IMR-90 (cell line): ENCODE results near the gene BCHE. TPM values are rescaled to one million over a fixed set of nuclear protein-coding genes. Genes with fewer than 3 reads are reported as not detected.

Source experiments
- ATAC-seq: fragments of 200-7000 bp; cut with Tn5 transposase; 2 replicates; pipeline ENCODE4 v1.9.1; 2020; ENCODE audit warnings: low read depth, mild to moderate bottlenecking, moderate library complexity
- BruUV-seq: library from RNA; stranded (reverse); fragments of 400-500 nt; replicated peaks from 2 replicates; lab custom pipeline; 2021; lab: Mats Ljungman, UMichigan
- CTCF ChIA-PET: fragments of 300-600 bp; formaldehyde crosslinking; extraction: SDS; loops from one replicate; lab custom pipeline; 2021; ENCODE audit warnings: antibody characterized with exemption; lab: Yijun Ruan, JAX
- POLR2A ChIA-PET: fragments of 300-600 bp; sonication (Branson Sonifier 250); formaldehyde crosslinking; loops from one replicate; lab custom pipeline; 2022; ENCODE audit warnings: antibody characterized with exemption; ENCODE audit not compliant: unreplicated experiment; lab: Charles Lee
- DNase-seq: peaks from one replicate; pipeline ENCODE4 v3.0.0; 2013
- H2AFZ ChIP-seq: replicated peaks from 2 replicates; pipeline ENCODE3; 2013; ENCODE audit warnings: low read length, mild to moderate bottlenecking; ENCODE audit not compliant: poor library complexity
- H2AK5ac ChIP-seq: 2 replicates; pipeline ENCODE4 v1.6.1; 2013; ENCODE audit warnings: low read depth, low read length, inconsistent platforms
- H2AK9ac ChIP-seq: replicated peaks from 2 replicates; pipeline ENCODE3; 2013; ENCODE audit warnings: mild to moderate bottlenecking, low read depth, low read length, moderate library complexity; ENCODE audit not compliant: poor library complexity
- H2BK120ac ChIP-seq: 2 replicates; pipeline ENCODE4 v1.6.1; 2013; ENCODE audit warnings: low read depth, low read length, inconsistent platforms
- H2BK15ac ChIP-seq: 3 replicates; pipeline ENCODE4 v1.6.1; 2013; ENCODE audit warnings: low read depth, low read length, inconsistent platforms
- H2BK20ac ChIP-seq: 2 replicates; pipeline ENCODE4 v1.6.1; 2013; ENCODE audit warnings: low read depth, mild to moderate bottlenecking, inconsistent platforms, low read length, moderate library complexity
- H2BK5ac ChIP-seq: 2 replicates; pipeline ENCODE4 v1.6.1; 2013; ENCODE audit warnings: mild to moderate bottlenecking, low read depth, low read length, inconsistent platforms; ENCODE audit not compliant: poor library complexity, severe bottlenecking
- H3K14ac ChIP-seq: replicated peaks from 2 replicates; pipeline ENCODE4 v1.6.1; 2013; ENCODE audit warnings: low read depth, low read length, inconsistent platforms
- H3K18ac ChIP-seq: 2 replicates; pipeline ENCODE4 v1.6.1; 2013; ENCODE audit warnings: low read depth, low read length, control low read depth
- H3K23ac ChIP-seq: 2 replicates; pipeline ENCODE4 v1.6.1; 2013; ENCODE audit warnings: low read depth, low read length, inconsistent platforms
- H3K27ac ChIP-seq: 2 replicates; pipeline ENCODE4 v1.5.1; 2013; ENCODE audit warnings: mild to moderate bottlenecking, control low read depth, low read length; ENCODE audit not compliant: insufficient read depth
- H3K27me3 ChIP-seq: 2 replicates; pipeline ENCODE4 v1.6.1; 2013; ENCODE audit warnings: low read length; ENCODE audit not compliant: control insufficient read depth, insufficient read depth
- H3K36me3 ChIP-seq: 2 replicates; pipeline ENCODE4 v1.6.1; 2013; ENCODE audit warnings: low read length, mixed read lengths; ENCODE audit not compliant: control insufficient read depth, insufficient read depth
- H3K4ac ChIP-seq: 2 replicates; pipeline ENCODE4 v1.6.1; 2013; ENCODE audit warnings: low read depth, low read length, inconsistent platforms
- H3K4me1 ChIP-seq: 2 replicates; pipeline ENCODE4 v1.6.1; 2013; ENCODE audit warnings: low read length, mixed read lengths; ENCODE audit not compliant: control insufficient read depth, insufficient read depth
- H3K4me2 ChIP-seq: 2 replicates; pipeline ENCODE4 v1.6.1; 2013; ENCODE audit warnings: low read depth, mild to moderate bottlenecking, control low read depth, low read length, moderate library complexity
- H3K4me3 ChIP-seq: 2 replicates; pipeline ENCODE4 v1.5.1; 2013; ENCODE audit warnings: low read depth, mild to moderate bottlenecking, control low read depth, low read length, moderate library complexity; ENCODE audit not compliant: insufficient read depth
- H3K56ac ChIP-seq: 2 replicates; pipeline ENCODE4 v1.6.1; 2013; ENCODE audit warnings: low read length, inconsistent platforms; ENCODE audit not compliant: insufficient read depth; ENCODE audit errors: extremely low read depth
- H3K79me1 ChIP-seq, 2 experiments: 2 replicates each; pipeline ENCODE4 v1.6.1; 2013; ENCODE audit warnings: low read length in 2 of 2, inconsistent platforms in 1 of 2, low read depth in 1 of 2
- H3K9ac ChIP-seq: 2 replicates; pipeline ENCODE4 v1.6.1; 2013; ENCODE audit warnings: low read depth, low read length, control low read depth
- H3K9me1 ChIP-seq: 2 replicates; pipeline ENCODE4 v1.6.1; 2013; ENCODE audit warnings: low read length, inconsistent platforms; ENCODE audit not compliant: insufficient read depth
- H3K9me3 ChIP-seq: 2 replicates; pipeline ENCODE4 v1.6.1; 2013; ENCODE audit warnings: low read length; ENCODE audit not compliant: control insufficient read depth, insufficient read depth
- H4K20me1 ChIP-seq: 2 replicates; pipeline ENCODE4 v1.6.1; 2013; ENCODE audit warnings: low read length, inconsistent platforms; ENCODE audit not compliant: insufficient read depth
- H4K5ac ChIP-seq: 2 replicates; pipeline ENCODE4 v1.6.1; 2013; ENCODE audit warnings: mild to moderate bottlenecking, low read depth, low read length, control low read depth
- H4K8ac ChIP-seq, 2 experiments: 2 replicates each; pipeline ENCODE4 v1.6.1; 2013; ENCODE audit warnings: low read depth in 2 of 2, low read length in 2 of 2, control low read depth in 1 of 2, inconsistent platforms in 1 of 2
- H4K91ac ChIP-seq: 2 replicates; pipeline ENCODE4 v1.6.1; 2013; ENCODE audit warnings: low read depth, low read length, inconsistent platforms; ENCODE audit not compliant: insufficient read depth
- BHLHE40 ChIP-seq: fragments of 150-350 bp; IDR thresholded peaks from 2 replicates; pipeline ENCODE4 v1.6.1; 2016; ENCODE audit warnings: mild to moderate bottlenecking, low read depth, low read length
- CEBPB ChIP-seq: IDR thresholded peaks from 2 replicates; pipeline ENCODE4 v1.6.1; 2012; ENCODE audit warnings: low read depth, low read length, improper control_type of control experiment
- CHD1 ChIP-seq: IDR thresholded peaks from 2 replicates; pipeline ENCODE4 v1.6.1; 2012; ENCODE audit warnings: low read depth, low read length, improper control_type of control experiment
- ELK1 ChIP-seq: fragments of 150-350 bp; IDR thresholded peaks from 2 replicates; pipeline ENCODE4 v1.6.1; 2016; ENCODE audit warnings: low read depth, mild to moderate bottlenecking, low read length, moderate library complexity, borderline replicate concordance
- FOS ChIP-seq: fragments of 150-350 bp; IDR thresholded peaks from 2 replicates; pipeline ENCODE4 v1.6.1; 2016; ENCODE audit warnings: low read depth, low read length
- MAFK ChIP-seq: IDR thresholded peaks from 2 replicates; pipeline ENCODE4 v1.6.1; 2012; ENCODE audit warnings: low read depth, low read length, improper control_type of control experiment
- MAZ ChIP-seq: IDR thresholded peaks from 2 replicates; pipeline ENCODE4 v1.6.1; 2012; ENCODE audit warnings: low read depth, mild to moderate bottlenecking, low read length, improper control_type of control experiment, moderate library complexity, borderline replicate concordance
- RAD21 ChIP-seq: IDR thresholded peaks from 2 replicates; pipeline ENCODE4 v1.6.1; 2012; ENCODE audit warnings: low read length, improper control_type of control experiment
- RCOR1 ChIP-seq: IDR thresholded peaks from 2 replicates; pipeline ENCODE4 v1.6.1; 2012; ENCODE audit warnings: mild to moderate bottlenecking, low read length, improper control_type of control experiment; ENCODE audit not compliant: insufficient replicate concordance
- RFX5 ChIP-seq: IDR thresholded peaks from 2 replicates; pipeline ENCODE4 v1.8.0; 2012; ENCODE audit warnings: low read depth, mild to moderate bottlenecking, low read length, moderate library complexity
- WGBS, 2 experiments: methylation state at CpG; one replicate each; pipeline versions ENCODE4 v1.1.5 to v1.1.7; 2013; ENCODE audit warnings: missing lambda C conversion rate in 2 of 2; ENCODE audit not compliant: insufficient read length in 1 of 2; ENCODE audit errors: extremely low coverage in 2 of 2; 5-methylcytosine and 5-hydroxymethylcytosine counted together
- dilution Hi-C: fragments of 300-500 bp; cut with HindIII; formaldehyde crosslinking; loops from one replicate; pipeline ENCODE4 v1.14.3; 2018; ENCODE audit warnings: low sequenced_read_pairs; ENCODE audit not compliant: unreplicated experiment
- in situ Hi-C: fragments of 300-500 bp; cut with MboI; formaldehyde crosslinking; loops from 3 replicates; pipeline ENCODE4 v1.14.3; 2019; ENCODE audit warnings: low sequenced_read_pairs, inconsistent platforms, mixed read lengths
- intact Hi-C: fragments of 100-400 bp; cut with micrococcal nuclease; formaldehyde crosslinking; loops from 2 replicates; pipeline ENCODE4 v1.10.0; 2022
- polyA plus RNA-seq, 3 experiments: library from polyadenylated mRNA; depleted of rRNA; stranded (reverse); fragments of >200 nt; gene quantifications; 2 replicates each; pipeline ENCODE4 v1.2.3, GENCODE V29; 2012; ENCODE audit warnings: low replicate concordance in 1 of 3
- total RNA-seq: library from RNA; depleted of rRNA; stranded (reverse); fragments of >200 nt; gene quantifications from 2 replicates; pipeline ENCODE4 v1.2.3, GENCODE V29; 2012
- TF ChIP-seq, protein P1 (sequence below): fragments of 150-350 bp; IDR thresholded peaks from 2 replicates; pipeline ENCODE4 v1.6.1; 2017; ENCODE audit warnings: mild to moderate bottlenecking, antibody characterized with exemption, low read length, low read depth

Gene BCHE
- total and polyA plus RNA-seq, 2 of the 4 experiments (the other 2 are of a cell fraction): 1.5 to 1.6 TPM

- no peak overlapping the region for H3K14ac ChIP-seq
- no peak overlapping the region for H2BK15ac ChIP-seq
- no peaks in the 10 kb centered on the region for H4K20me1 ChIP-seq
- peaks cover 2% of the 10 kb centered on the region; the same call in 1 of the 2 replicates for H3K9me3 ChIP-seq
- no peak overlapping the region for H2AFZ ChIP-seq
- H3K79me1 ChIP-seq: no peaks in the 10 kb centered on the region
- H2AK9ac ChIP-seq: no peak overlapping the region
- no peak overlapping the region for H3K23ac ChIP-seq
- ATAC-seq: no peak
- no peak for DNase-seq
- H2AK5ac ChIP-seq: no peak overlapping the region
- H2BK120ac ChIP-seq: no peak overlapping the region
- H2BK20ac ChIP-seq: no peak overlapping the region
- TF ChIP-seq, protein P1, sequence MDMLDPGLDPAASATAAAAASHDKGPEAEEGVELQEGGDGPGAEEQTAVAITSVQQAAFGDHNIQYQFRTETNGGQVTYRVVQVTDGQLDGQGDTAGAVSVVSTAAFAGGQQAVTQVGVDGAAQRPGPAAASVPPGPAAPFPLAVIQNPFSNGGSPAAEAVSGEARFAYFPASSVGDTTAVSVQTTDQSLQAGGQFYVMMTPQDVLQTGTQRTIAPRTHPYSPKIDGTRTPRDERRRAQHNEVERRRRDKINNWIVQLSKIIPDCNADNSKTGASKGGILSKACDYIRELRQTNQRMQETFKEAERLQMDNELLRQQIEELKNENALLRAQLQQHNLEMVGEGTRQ: no peak
- TF ChIP-seq RAD21: no peak
- no peak for TF ChIP-seq CEBPB
- TF ChIP-seq FOS: no peak
- TF ChIP-seq MAFK: no peak
- no peak for TF ChIP-seq BHLHE40
- no peak for TF ChIP-seq ELK1
- no peak for TF ChIP-seq MAZ
- no peak for TF ChIP-seq RFX5
- TF ChIP-seq RCOR1: no peak
- no peak for TF ChIP-seq CHD1
- H3K9me1 ChIP-seq: no peaks in the 10 kb centered on the region
- no peak overlapping the region for H2BK5ac ChIP-seq
- in situ Hi-C loops (no loop called here), dilution Hi-C loops (no loop called here), intact Hi-C loops (no loop called here)
- H3K4me1 ChIP-seq: no peaks in the 10 kb centered on the region
- H3K27ac ChIP-seq: no peak overlapping the region
- no peak overlapping the region for H3K4ac ChIP-seq
- no peak overlapping the region for H4K5ac ChIP-seq
- CTCF ChIA-PET: no interaction called here
- no peak overlapping the region for H4K91ac ChIP-seq
- WGBS, 2 experiments: no CpG with 5 or more reads among the region's 1 CpG
- no peaks in the 10 kb centered on the region for H3K27me3 ChIP-seq
- no peak overlapping the region for H4K8ac ChIP-seq
- no peak overlapping the region for H3K9ac ChIP-seq
- H3K18ac ChIP-seq: no peak overlapping the region
- no peak overlapping the region for H3K4me2 ChIP-seq
- H3K4me3 ChIP-seq: no peak overlapping the region
- no TSS peak for BruUV-seq
- no peaks in the 10 kb centered on the region for H3K36me3 ChIP-seq
- H3K56ac ChIP-seq: no peak overlapping the region
- POLR2A ChIA-PET: no interaction called here
These were observed 81.7 kb downstream of the BCHE start for GRCh38 chr3:165755571-165755970.
